Astrocyte of the spinal cord (primary cell): ENCODE data around the gene PIK3CA.

Experiments used
- DNase-seq: peaks from one replicate; pipeline ENCODE4 v3.0.0; 2011; ENCODE audit warnings: low read depth, low spot score
- H3K4me3 ChIP-seq: 2 replicates; pipeline ENCODE4 v1.5.1; 2011; ENCODE audit warnings: low read depth, mild to moderate bottlenecking, low read length, moderate library complexity
- in situ Hi-C: cut with HindIII; loops from 2 replicates; pipeline ENCODE4 v1.10.0; 2017; ENCODE audit warnings: low sequenced_read_pairs
- TF ChIP-seq, protein P1 (sequence below): IDR thresholded peaks from 2 replicates; pipeline ENCODE4 v1.5.1; 2012; ENCODE audit warnings: low read depth, mild to moderate bottlenecking, low read length, inconsistent platforms

Gene PIK3CA

GRCh38 chr3:179263134-179263533 is 115.0 kb downstream of the PIK3CA start:
- no peak overlapping the region for H3K4me3 ChIP-seq
- in situ Hi-C loops, result no loop called here
- no peak for DNase-seq
- TF ChIP-seq, protein P1, sequence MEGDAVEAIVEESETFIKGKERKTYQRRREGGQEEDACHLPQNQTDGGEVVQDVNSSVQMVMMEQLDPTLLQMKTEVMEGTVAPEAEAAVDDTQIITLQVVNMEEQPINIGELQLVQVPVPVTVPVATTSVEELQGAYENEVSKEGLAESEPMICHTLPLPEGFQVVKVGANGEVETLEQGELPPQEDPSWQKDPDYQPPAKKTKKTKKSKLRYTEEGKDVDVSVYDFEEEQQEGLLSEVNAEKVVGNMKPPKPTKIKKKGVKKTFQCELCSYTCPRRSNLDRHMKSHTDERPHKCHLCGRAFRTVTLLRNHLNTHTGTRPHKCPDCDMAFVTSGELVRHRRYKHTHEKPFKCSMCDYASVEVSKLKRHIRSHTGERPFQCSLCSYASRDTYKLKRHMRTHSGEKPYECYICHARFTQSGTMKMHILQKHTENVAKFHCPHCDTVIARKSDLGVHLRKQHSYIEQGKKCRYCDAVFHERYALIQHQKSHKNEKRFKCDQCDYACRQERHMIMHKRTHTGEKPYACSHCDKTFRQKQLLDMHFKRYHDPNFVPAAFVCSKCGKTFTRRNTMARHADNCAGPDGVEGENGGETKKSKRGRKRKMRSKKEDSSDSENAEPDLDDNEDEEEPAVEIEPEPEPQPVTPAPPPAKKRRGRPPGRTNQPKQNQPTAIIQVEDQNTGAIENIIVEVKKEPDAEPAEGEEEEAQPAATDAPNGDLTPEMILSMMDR, result no peak

DNA sequence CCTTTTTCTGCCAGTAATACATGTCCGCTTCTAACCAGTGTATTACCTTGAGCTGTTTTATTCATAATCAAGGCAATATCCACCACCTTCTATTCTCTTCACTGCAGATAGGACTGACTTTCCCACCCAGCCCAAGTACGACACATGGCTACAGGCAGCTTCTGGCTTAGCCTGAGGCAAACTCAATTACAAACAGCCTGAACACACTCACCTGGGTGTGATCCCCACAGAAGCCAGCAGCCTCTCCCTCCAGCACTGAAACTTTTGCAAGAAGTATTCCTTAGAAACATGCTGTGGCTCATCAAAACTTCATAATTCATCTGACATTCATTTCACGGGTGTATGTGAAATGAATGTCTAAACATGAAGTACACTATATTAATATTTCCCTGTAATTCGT is 116.3 kb downstream of the PIK3CA start:
- no peak for DNase-seq
- in situ Hi-C loops, result no loop called here
- TF ChIP-seq, protein P1, result no peak
- no peak overlapping the region for H3K4me3 ChIP-seq

DNA sequence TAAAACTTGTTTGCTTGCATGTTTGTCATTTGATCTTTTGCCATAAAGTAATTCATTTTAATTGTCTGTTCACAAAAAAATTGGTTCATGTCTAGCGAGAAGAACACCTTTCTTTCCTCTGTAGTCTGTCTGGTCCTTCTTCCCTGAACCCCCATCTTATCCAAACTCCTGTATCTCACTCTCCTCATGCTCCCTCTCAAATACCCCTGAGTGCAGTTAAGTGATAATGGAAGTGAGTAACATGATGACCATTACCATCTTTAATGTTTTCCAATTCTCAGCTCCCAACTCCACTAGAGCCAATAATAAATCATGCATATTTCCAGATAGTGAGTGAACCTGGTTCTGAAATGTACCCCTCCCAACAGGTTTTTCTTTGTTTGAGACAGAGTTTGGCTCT is 116.9 kb downstream of the PIK3CA start:
- H3K4me3 ChIP-seq, result no peak overlapping the region
- in situ Hi-C loops, result no loop called here
- TF ChIP-seq, protein P1, result no peak
- no peak for DNase-seq

- TF ChIP-seq, protein P1, result no peak
- no peak for DNase-seq
- in situ Hi-C loops, result no loop called here
- no peak overlapping the region for H3K4me3 ChIP-seq
Measured at GRCh38 chr3:179265875-179266274, 117.7 kb downstream of the PIK3CA start.

DNA sequence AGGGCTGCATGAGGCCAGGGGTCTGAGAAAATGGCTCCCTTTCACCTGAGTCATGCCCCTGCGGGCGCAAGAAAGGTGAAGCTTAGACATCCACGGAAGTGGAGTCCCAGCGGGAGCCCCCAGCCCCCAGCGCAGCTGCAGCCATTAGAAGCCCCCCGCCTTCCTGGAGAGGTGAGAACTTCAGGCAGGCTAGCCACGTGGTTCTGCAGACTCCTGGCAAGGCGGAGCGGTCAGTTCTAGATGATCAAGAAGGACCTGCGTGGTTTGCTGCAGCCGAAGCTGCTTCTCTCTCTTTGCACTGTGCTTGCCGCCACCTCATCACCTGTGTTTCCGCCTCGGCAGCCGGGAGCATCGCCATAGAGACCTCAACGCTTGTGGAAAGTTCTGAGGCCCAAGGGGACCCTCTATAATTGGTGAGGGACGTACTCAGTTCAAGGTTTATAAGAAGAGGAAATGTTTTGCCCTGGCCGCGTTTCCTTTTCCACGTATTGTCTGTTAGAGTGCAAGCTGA is 118.6 kb downstream of the PIK3CA start:
- in situ Hi-C loops, result no loop called here
- H3K4me3 ChIP-seq, result no peak overlapping the region
- TF ChIP-seq, protein P1, result no peak
- no peak for DNase-seq

DNA sequence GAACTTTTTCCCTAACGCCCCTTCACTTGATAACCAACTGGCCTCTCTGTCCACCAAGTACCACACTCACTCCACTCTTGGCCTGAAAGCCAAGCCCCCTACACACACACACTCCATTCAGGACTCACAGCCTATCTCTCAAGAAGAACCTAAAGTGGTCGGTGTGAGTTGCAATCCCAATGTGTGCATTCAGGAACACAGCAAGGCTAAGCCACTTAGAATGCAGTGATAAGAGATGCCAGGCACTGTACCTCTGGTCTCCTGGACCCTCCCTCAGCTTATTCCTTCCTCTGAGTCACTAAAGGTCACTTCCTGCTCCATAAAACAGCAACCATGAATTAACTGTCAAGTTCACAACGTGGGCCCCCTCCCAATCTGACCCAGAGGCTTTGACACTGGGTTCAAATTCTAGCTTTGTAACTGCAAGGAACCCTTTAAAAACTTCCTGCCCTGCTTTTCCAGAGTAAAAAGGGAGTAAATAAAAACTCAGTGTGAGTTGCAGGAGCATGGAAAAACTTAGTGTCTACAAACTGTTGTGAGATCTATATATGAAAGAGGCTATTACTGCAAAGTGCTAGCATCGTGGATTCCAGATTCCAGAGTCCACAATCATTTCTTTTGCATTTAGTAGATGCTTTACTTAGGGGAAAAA is 120.4 kb downstream of the PIK3CA start:
- H3K4me3 ChIP-seq, result no peak overlapping the region
- TF ChIP-seq, protein P1, result no peak
- no peak for DNase-seq
- in situ Hi-C loops, result no loop called here
